ENCODE results near the gene PLGRKT.
"Not testable (repeated sequence)": the region's sequence is repeated elsewhere in the genome, so short reads cannot be mapped to it uniquely, and the experiment has no call there.

GRCh38 chr9:5321601-5322000, 116.1 kb downstream of the PLGRKT start:
- TF ChIP-seq CTCF (IDR thresholded peaks at IDR 0.05 in 8 of 11, conservative IDR thresholded peaks at IDR 0.05 in 3 of 11); POLR2A (IDR thresholded peaks at IDR 0.05); POLR2AphosphoS5 (IDR thresholded peaks at IDR 0.05): not testable (repeated sequence)
